ENCODE results near the gene RAB28.

DNA sequence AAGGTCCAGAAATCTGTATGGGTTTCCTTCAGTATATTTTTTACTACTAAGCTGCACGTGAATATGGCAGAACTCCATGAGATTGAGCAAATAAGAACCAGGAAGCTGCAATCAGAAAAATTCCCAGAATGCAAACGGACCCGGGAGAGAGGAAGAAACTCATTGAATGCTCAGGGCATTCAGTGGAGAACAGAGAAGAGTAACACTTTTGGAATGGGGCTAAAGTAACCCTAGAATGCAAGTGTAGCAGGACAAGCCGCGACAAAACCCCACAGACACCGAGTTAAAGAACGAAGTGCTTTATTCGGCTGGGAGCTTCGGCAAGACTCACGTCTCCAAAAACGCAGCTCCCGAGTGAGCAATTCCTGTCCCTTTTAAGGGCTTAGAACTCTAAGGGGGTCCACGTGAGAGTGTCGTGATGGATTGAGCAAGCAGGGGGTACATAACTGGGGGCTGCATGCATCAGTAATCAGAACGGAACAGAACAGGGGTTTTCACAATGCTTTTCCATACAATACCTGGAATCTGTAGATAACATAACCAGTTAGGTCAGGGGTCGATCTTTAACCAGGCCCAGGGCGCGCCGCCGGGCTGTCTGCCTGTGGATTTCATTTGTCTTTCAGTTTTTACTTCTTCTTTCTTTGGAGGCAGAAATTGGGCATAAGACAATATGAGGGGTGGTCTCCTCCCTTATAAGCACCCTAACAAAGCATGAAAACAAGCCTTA, 56.4 kb downstream of the RAB28 start:
- TF ChIP-seq, protein P1, sequence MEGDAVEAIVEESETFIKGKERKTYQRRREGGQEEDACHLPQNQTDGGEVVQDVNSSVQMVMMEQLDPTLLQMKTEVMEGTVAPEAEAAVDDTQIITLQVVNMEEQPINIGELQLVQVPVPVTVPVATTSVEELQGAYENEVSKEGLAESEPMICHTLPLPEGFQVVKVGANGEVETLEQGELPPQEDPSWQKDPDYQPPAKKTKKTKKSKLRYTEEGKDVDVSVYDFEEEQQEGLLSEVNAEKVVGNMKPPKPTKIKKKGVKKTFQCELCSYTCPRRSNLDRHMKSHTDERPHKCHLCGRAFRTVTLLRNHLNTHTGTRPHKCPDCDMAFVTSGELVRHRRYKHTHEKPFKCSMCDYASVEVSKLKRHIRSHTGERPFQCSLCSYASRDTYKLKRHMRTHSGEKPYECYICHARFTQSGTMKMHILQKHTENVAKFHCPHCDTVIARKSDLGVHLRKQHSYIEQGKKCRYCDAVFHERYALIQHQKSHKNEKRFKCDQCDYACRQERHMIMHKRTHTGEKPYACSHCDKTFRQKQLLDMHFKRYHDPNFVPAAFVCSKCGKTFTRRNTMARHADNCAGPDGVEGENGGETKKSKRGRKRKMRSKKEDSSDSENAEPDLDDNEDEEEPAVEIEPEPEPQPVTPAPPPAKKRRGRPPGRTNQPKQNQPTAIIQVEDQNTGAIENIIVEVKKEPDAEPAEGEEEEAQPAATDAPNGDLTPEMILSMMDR (IDR thresholded peaks at IDR 0.05) = no peak
- TF ChIP-seq POLR2A (IDR thresholded peaks at IDR 0.05) = no peak
